GM19324 (cell line): ENCODE data around the gene ALDH1A3.

Experiments
- ATAC-seq: cut with Tn5 transposase; IDR thresholded peaks from one replicate; pipeline ENCODE4 v1.9.1; 2021; ENCODE audit warnings: mild to moderate bottlenecking, moderate library complexity; ENCODE audit not compliant: unreplicated experiment, low FRiP score

The ALDH1A3 gene

GRCh38 chr15:100880897-100881242, 1.2 kb downstream of the ALDH1A3 start:
- no peak for ATAC-seq

- ATAC-seq = no peak
These were observed 2.1 kb downstream of the ALDH1A3 start for GRCh38 chr15:100881573-100882336.

- ATAC-seq = no peak
These were observed 5.5 kb downstream of the ALDH1A3 start for GRCh38 chr15:100885116-100885515.

- ATAC-seq = no peak
These were observed 6.2 kb downstream of the ALDH1A3 start for GRCh38 chr15:100885811-100886210.

- no peak for ATAC-seq
These were observed 7.7 kb downstream of the ALDH1A3 start for GRCh38 chr15:100887211-100887913.

GRCh38 chr15:100889385-100890050, 9.9 kb downstream of the ALDH1A3 start:
- ATAC-seq = no peak

- ATAC-seq = no peak
These were observed 10.6 kb downstream of the ALDH1A3 start for GRCh38 chr15:100890051-100890720.

- no peak for ATAC-seq
These were observed 11.2 kb downstream of the ALDH1A3 start for GRCh38 chr15:100890850-100891249.

- ATAC-seq = no peak
These were observed 11.8 kb downstream of the ALDH1A3 start for GRCh38 chr15:100891307-100892012.

- no peak for ATAC-seq
These were observed 12.4 kb downstream of the ALDH1A3 start for GRCh38 chr15:100892013-100892355.

- ATAC-seq = no peak
These were observed 13.8 kb downstream of the ALDH1A3 start for GRCh38 chr15:100893261-100893963.

- ATAC-seq = no peak
These were observed 14.3 kb downstream of the ALDH1A3 start for GRCh38 chr15:100893964-100894295.

GRCh38 chr15:100895721-100896120, 16.1 kb downstream of the ALDH1A3 start:
- no peak for ATAC-seq

GRCh38 chr15:100897221-100898151, 17.9 kb downstream of the ALDH1A3 start:
- no peak for ATAC-seq

GRCh38 chr15:100898152-100898490, 18.5 kb downstream of the ALDH1A3 start:
- no peak for ATAC-seq

- ATAC-seq = no peak
These were observed 19.2 kb downstream of the ALDH1A3 start for GRCh38 chr15:100898661-100899462.

GRCh38 chr15:100899601-100900000, 20.0 kb downstream of the ALDH1A3 start:
- ATAC-seq = no peak

GRCh38 chr15:100900136-100900794, 20.6 kb downstream of the ALDH1A3 start:
- no peak for ATAC-seq
